HCT116 (cell line): ENCODE data around the gene HPGDS. TPM values are rescaled to one million over a fixed set of nuclear protein-coding genes. Genes with fewer than 3 reads are reported as not detected.

Experiments used
- ATAC-seq: fragments of 200-7000 bp; cut with Tn5 transposase; 2 replicates; pipeline ENCODE4 v1.9.1; 2020; ENCODE audit warnings: mild to moderate bottlenecking, moderate library complexity
- BruUV-seq: library from RNA; stranded (reverse); fragments of 400-500 nt; replicated peaks from 2 replicates; lab custom pipeline; 2021; lab: Mats Ljungman, UMichigan
- CTCF ChIA-PET: fragments of 300-600 bp; sonication (Branson Sonifier 250); formaldehyde crosslinking; loops from one replicate; lab custom pipeline; 2021; ENCODE audit warnings: antibody characterized with exemption; lab: Charles Lee
- POLR2A ChIA-PET: fragments of 300-600, 350-600 bp; sonication (Branson Sonifier 250); formaldehyde crosslinking; loops from one replicate; lab custom pipeline; 2021; ENCODE audit warnings: antibody characterized with exemption; lab: Charles Lee
- RAD21 ChIA-PET, 2 experiments: fragments of 300-600 bp; sonication (Branson Sonifier 250); formaldehyde crosslinking; loops; one replicate each; lab custom pipeline; 2023; ENCODE audit warnings: low total read pairs in 2 of 2; ENCODE audit not compliant: uncharacterized antibody in 2 of 2, unreplicated experiment in 2 of 2, low non-redundant PET in 1 of 2; lab: Charles Lee
- DNase-seq: peaks from one replicate; pipeline ENCODE4 v3.0.0-alpha.2; 2010; ENCODE audit warnings: low read depth, low spot score
- H2AFZ ChIP-seq: fragments of 200-600 bp; shearing (Covaris generic), sonication (generic); 2 replicates; pipeline ENCODE4 v1.6.1; 2017; ENCODE audit warnings: low read depth, mixed run types, mixed read lengths, antibody characterized with exemption, low read length; ENCODE audit not compliant: poor library complexity, severe bottlenecking
- H3K27ac ChIP-seq: 2 replicates; pipeline ENCODE4 v1.5.1; 2012; ENCODE audit warnings: low read depth, low read length
- H3K27me3 ChIP-seq: fragments of 200-600 bp; sonication (generic); 2 replicates; pipeline ENCODE4 v1.6.1; 2016; ENCODE audit warnings: mixed run types, low read length, mixed read lengths; ENCODE audit not compliant: insufficient read depth
- H3K36me3 ChIP-seq, 2 experiments: fragments of 200-500 bp in 1 of 2; fragments of 200-600 bp in 1 of 2; sonication (Bioruptor generic) in 1 of 2; sonication (generic) in 1 of 2; 2 replicates each; pipeline versions ENCODE4 v1.5.1 to v1.6.1; 2014 to 2016; ENCODE audit warnings: low read length in 2 of 2, inconsistent platforms in 1 of 2, mixed read lengths in 1 of 2, mixed run types in 1 of 2; ENCODE audit not compliant: insufficient read depth in 2 of 2, control insufficient read depth in 1 of 2
- H3K4me1 ChIP-seq, 2 experiments: fragments of 200-600 bp in 1 of 2; sonication (generic) in 1 of 2; 2 replicates each; pipeline versions ENCODE4 v1.5.1 to v1.6.1; 2012 to 2017; ENCODE audit warnings: low read length in 2 of 2, inconsistent platforms in 1 of 2, mild to moderate bottlenecking in 1 of 2, mixed read lengths in 1 of 2, mixed run types in 1 of 2, moderate library complexity in 1 of 2; ENCODE audit not compliant: insufficient read depth in 2 of 2, control insufficient read depth in 1 of 2
- H3K4me2 ChIP-seq: fragments of 200-600 bp; sonication (generic); 2 replicates; pipeline ENCODE4 v1.6.1; 2017; ENCODE audit warnings: mixed run types, low read length, mixed read lengths
- H3K4me3 ChIP-seq, 2 experiments: fragments of 200-600 bp in 1 of 2; sonication (generic) in 1 of 2; replicated peaks in 1 of 2; 2 replicates each; pipeline ENCODE4 v1.5.1; 2011 to 2016; ENCODE audit warnings: low read length in 2 of 2, control low read depth in 1 of 2, low read depth in 1 of 2, mild to moderate bottlenecking in 1 of 2, mixed read lengths in 1 of 2, mixed run types in 1 of 2
- H3K79me2 ChIP-seq: fragments of 200-600 bp; sonication (generic); 2 replicates; pipeline ENCODE4 v1.6.1; 2017; ENCODE audit warnings: mild to moderate bottlenecking, mixed run types, low read length, moderate library complexity, mixed read lengths; ENCODE audit not compliant: insufficient read depth
- H3K9ac ChIP-seq: fragments of 200-600 bp; sonication (generic); 2 replicates; pipeline ENCODE4 v1.6.1; 2016; ENCODE audit warnings: low read length, mixed read lengths
- H3K9me2 ChIP-seq: fragments of 200-600 bp; sonication (generic), shearing (Covaris generic); 2 replicates; pipeline ENCODE4 v1.6.1; 2017; ENCODE audit warnings: mixed run types, mild to moderate bottlenecking, moderate library complexity; ENCODE audit not compliant: insufficient read depth
- H3K9me3 ChIP-seq, 2 experiments: fragments of 200-500 bp in 1 of 2; fragments of 200-600 bp in 1 of 2; sonication (Bioruptor generic) in 1 of 2; sonication (generic) in 1 of 2; 2 replicates each; pipeline ENCODE4 v1.6.1; 2014 to 2017; ENCODE audit warnings: low read length in 2 of 2, mixed read lengths in 2 of 2, inconsistent platforms in 1 of 2, low read depth in 1 of 2, mild to moderate bottlenecking in 1 of 2, mixed run types in 1 of 2, moderate library complexity in 1 of 2; ENCODE audit not compliant: control insufficient read depth in 1 of 2, insufficient read depth in 1 of 2
- H4K20me1 ChIP-seq: fragments of 200-600 bp; sonication (generic), shearing (Covaris generic); 2 replicates; pipeline ENCODE4 v1.6.1; 2017; ENCODE audit warnings: mixed run types, mild to moderate bottlenecking, moderate library complexity; ENCODE audit not compliant: insufficient read depth
- CBX3 ChIP-seq: IDR thresholded peaks from 2 replicates; pipeline ENCODE4 v1.6.1; 2012; ENCODE audit warnings: low read depth
- CTCF ChIP-seq, 3 experiments: fragments of 200-600 bp in 1 of 3; sonication (generic) in 1 of 3; IDR thresholded peaks in 2 of 3; conservative IDR thresholded peaks in 1 of 3; 2 replicates each; pipeline ENCODE4 v1.5.1; 2012 to 2017; ENCODE audit warnings: low read depth in 2 of 3, low read length in 2 of 3, antibody characterized with exemption in 1 of 3, borderline replicate concordance in 1 of 3, control low read depth in 1 of 3, mild to moderate bottlenecking in 1 of 3, mixed read lengths in 1 of 3, mixed run types in 1 of 3, moderate library complexity in 1 of 3; ENCODE audit not compliant: insufficient read depth in 1 of 3
- EZH2phosphoT487 ChIP-seq: fragments of 200-600 bp; IDR thresholded peaks from 2 replicates; pipeline ENCODE4 v1.6.1; 2018; ENCODE audit warnings: antibody characterized with exemption, borderline replicate concordance
- MAX ChIP-seq: IDR thresholded peaks from 2 replicates; pipeline ENCODE4 v1.6.1; 2012
- RAD21 ChIP-seq: IDR thresholded peaks from 2 replicates; pipeline ENCODE4 v1.6.1; 2012; ENCODE audit warnings: low read depth, mild to moderate bottlenecking
- intact Hi-C: fragments of 100-400 bp; cut with micrococcal nuclease; formaldehyde crosslinking; loops from 2 replicates; pipeline ENCODE4 v1.10.0; 2022
- total RNA-seq: library from RNA; stranded (reverse); gene quantifications from one replicate; pipeline ENCODE4 v1.2.1, GENCODE V29; 2021; ENCODE audit not compliant: unreplicated experiment
- TF ChIP-seq, protein P1 (sequence below): IDR thresholded peaks from 2 replicates; pipeline ENCODE4 v1.6.1; 2012

Gene HPGDS
- total RNA-seq, 1 experiment from 2014 or later = not detected

GRCh38 chr4:94332983-94333590 is 9.5 kb downstream of the HPGDS start:
- BruUV-seq = no TSS peak
- no peaks in the 10 kb centered on the region for H3K27me3 ChIP-seq
- H3K36me3 ChIP-seq = no peaks in the 10 kb centered on the region
- no peak overlapping the region for H3K4me2 ChIP-seq
- RAD21 ChIA-PET = interaction anchor here in 1 of 2 experiments (1.2 kb wide), 1 partner anchor 791 kb away, joined by 3 read pairs; no protein-coding TSS in a partner anchor
- no peak overlapping the region for H3K27ac ChIP-seq
- DNase-seq = no peak
- no peak for TF ChIP-seq EZH2phosphoT487
- peak; percentile 10 to 33 (median 19); a peak in 3 of 6 replicates for TF ChIP-seq CTCF (IDR thresholded peaks at IDR 0.05 in 2 of 3, conservative IDR thresholded peaks at IDR 0.05 in 1 of 3; ENCODE audit: borderline replicate concordance in 1 of 3, insufficient read depth in 1 of 3, low read depth in 2 of 3, low read length in 2 of 3)
- peak; percentile 35 for TF ChIP-seq RAD21
- TF ChIP-seq, protein P1, sequence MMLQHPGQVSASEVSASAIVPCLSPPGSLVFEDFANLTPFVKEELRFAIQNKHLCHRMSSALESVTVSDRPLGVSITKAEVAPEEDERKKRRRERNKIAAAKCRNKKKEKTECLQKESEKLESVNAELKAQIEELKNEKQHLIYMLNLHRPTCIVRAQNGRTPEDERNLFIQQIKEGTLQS = no peak
- TF ChIP-seq MAX = no peak
- TF ChIP-seq CBX3 = no peak
- TF ChIP-seq, all 23 proteins: peak for 2
- POLR2A ChIA-PET = no interaction called here
- Histone ChIP-seq H3K9me3 (no peaks in the 10 kb centered on the region), H3K4me1 (no peaks in the 10 kb centered on the region), H3K4me3 (no peak overlapping the region), H3K79me2 (no peaks in the 10 kb centered on the region), H3K9ac (no peak overlapping the region), H3K9me2 (no peaks in the 10 kb centered on the region), H2AFZ (no peak overlapping the region), H4K20me1 (no peaks in the 10 kb centered on the region)
- ATAC-seq = 0 out of 2 replicates have a peak, but pooled peaks have one; percentile 44
- intact Hi-C loops = no loop called here
- CTCF ChIA-PET = no interaction called here
